ENCODE measurements around the gene THSD4.

THSD4 gene

DNA sequence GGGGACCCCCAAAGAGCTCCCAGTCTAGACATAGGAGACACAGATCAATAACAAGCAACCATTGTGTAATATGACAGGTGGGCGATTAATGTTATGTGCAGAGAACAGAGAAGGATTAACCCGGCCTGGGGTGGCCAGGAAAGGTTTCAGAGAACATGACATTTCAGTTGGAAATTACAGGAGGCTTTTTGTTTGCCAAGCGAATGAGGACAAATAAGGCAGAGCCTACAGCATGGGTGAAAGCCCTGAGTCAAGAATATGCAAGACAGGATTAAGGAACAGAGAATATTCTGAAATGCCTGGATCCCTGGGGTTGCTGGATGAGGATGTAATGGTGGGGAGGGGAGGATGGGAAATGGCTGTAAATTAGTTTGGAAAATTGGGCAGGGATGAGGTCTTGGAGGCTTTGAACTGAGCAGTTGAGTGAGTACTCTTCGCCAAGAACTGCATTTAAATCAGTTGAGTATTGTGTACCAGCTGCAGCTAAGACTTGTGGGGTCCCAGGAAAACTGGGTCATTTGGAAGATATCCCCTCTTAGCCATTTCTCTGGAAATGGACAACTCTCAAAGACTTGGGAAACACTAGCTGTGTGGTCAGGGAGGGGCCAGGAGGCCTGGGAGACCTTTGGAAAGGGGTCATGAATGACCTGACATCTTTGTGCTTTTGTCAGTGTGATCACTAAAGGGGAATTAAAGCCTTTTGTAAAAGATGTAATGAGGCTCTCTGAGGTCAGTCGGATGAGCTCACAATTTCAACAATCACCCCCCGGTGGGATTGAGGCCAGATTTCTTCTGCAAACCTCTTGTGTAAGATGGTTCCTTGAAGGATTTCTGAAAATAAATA is 496.5 kb downstream of the THSD4 start:
- Histone ChIP-seq H3K4me2 (ENCODE audit: low read length) (no peak overlapping the region), H3K4me1 (ENCODE audit: control insufficient read depth, low read length) (no peaks in the 10 kb centered on the region), H3K4me3 (ENCODE audit: low read length) (no peak overlapping the region), H3K9me2 (replicated peaks; ENCODE audit: control insufficient read depth, low read length) (no peaks in the 10 kb centered on the region), H3K27ac (ENCODE audit: low read depth, low read length) (no peak overlapping the region), H3K36me3 (ENCODE audit: control insufficient read depth, low read length) (no peaks in the 10 kb centered on the region), H3K79me2 (ENCODE audit: control insufficient read depth, low read length) (no peaks in the 10 kb centered on the region), H4K20me1 (ENCODE audit: control insufficient read depth, insufficient read depth, low read depth, low read length) (no peaks in the 10 kb centered on the region), H3K9me3 (ENCODE audit: control insufficient read depth, insufficient read depth, low read length) (no peaks in the 10 kb centered on the region), H3F3A (ENCODE audit: control insufficient read depth, insufficient read depth) (no peaks in the 10 kb centered on the region), H3K27me3 (ENCODE audit: control insufficient read depth, low read length) (peaks cover 10% of the 10 kb centered on the region)
- no peak for TF ChIP-seq EZH2phosphoT487 (IDR thresholded peaks at IDR 0.05; ENCODE audit: borderline replicate concordance, low read length)
- TF ChIP-seq, protein P1, sequence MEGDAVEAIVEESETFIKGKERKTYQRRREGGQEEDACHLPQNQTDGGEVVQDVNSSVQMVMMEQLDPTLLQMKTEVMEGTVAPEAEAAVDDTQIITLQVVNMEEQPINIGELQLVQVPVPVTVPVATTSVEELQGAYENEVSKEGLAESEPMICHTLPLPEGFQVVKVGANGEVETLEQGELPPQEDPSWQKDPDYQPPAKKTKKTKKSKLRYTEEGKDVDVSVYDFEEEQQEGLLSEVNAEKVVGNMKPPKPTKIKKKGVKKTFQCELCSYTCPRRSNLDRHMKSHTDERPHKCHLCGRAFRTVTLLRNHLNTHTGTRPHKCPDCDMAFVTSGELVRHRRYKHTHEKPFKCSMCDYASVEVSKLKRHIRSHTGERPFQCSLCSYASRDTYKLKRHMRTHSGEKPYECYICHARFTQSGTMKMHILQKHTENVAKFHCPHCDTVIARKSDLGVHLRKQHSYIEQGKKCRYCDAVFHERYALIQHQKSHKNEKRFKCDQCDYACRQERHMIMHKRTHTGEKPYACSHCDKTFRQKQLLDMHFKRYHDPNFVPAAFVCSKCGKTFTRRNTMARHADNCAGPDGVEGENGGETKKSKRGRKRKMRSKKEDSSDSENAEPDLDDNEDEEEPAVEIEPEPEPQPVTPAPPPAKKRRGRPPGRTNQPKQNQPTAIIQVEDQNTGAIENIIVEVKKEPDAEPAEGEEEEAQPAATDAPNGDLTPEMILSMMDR (IDR thresholded peaks at IDR 0.05; ENCODE audit: low read depth, low read length, poor library complexity, severe bottlenecking) = no peak

DNA sequence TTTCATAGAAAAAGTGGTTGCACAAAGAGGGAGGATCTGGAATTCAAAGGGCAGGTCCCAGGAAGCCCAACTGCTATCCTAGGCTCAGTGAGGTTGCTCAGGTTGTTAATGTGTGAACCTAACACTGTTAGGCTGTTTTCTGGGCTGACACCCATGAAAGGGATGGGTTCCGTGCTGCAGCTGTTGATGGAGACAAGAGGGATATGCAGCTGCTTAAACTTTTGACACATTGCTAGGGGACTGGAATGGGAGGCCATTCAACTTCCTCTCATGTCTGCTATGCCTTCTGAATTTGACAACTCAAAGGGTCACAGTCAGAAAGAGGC is 497.1 kb downstream of the THSD4 start:
- TF ChIP-seq EZH2phosphoT487 (IDR thresholded peaks at IDR 0.05; ENCODE audit: borderline replicate concordance, low read length) = no peak
- TF ChIP-seq, protein P1 (IDR thresholded peaks at IDR 0.05; ENCODE audit: low read depth, low read length, poor library complexity, severe bottlenecking) = no peak
- no peaks in the 10 kb centered on the region for H3F3A ChIP-seq (ENCODE audit: control insufficient read depth, insufficient read depth)
- no peaks in the 10 kb centered on the region for H3K36me3 ChIP-seq (ENCODE audit: control insufficient read depth, low read length)
- H4K20me1 ChIP-seq (ENCODE audit: control insufficient read depth, insufficient read depth, low read depth, low read length) = no peaks in the 10 kb centered on the region
- H3K9me2 ChIP-seq (replicated peaks; ENCODE audit: control insufficient read depth, low read length) = no peaks in the 10 kb centered on the region
- H3K27me3 ChIP-seq (ENCODE audit: control insufficient read depth, low read length) = peaks cover 10% of the 10 kb centered on the region
- no peak overlapping the region for H3K27ac ChIP-seq (ENCODE audit: low read depth, low read length)
- H3K4me1 ChIP-seq (ENCODE audit: control insufficient read depth, low read length) = no peaks in the 10 kb centered on the region
- H3K79me2 ChIP-seq (ENCODE audit: control insufficient read depth, low read length) = no peaks in the 10 kb centered on the region
- no peak overlapping the region for H3K4me2 ChIP-seq (ENCODE audit: low read length)
- no peak overlapping the region for H3K4me3 ChIP-seq (ENCODE audit: low read length)
- no peaks in the 10 kb centered on the region for H3K9me3 ChIP-seq (ENCODE audit: control insufficient read depth, insufficient read depth, low read length)

DNA sequence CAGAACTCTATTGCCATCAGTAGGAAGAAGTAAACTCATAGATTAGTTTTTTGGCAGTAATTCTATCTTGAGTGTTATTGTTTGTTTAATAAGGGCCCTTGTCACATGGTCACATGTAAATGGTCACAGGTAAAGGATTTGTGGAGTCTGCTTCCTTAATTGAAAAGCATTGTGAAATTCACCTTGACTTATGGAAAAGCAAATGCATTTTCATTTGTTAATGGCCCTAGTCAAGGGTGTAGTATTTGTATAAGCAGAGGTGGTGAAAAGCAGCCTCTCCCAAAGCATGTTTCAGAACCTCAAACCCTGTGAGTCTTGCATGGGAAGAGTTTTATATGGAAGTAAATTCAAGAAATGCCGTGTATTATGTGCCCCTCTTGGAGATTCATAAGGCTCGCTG is 497.6 kb downstream of the THSD4 start:
- Histone ChIP-seq H3K36me3 (ENCODE audit: control insufficient read depth, low read length) (no peaks in the 10 kb centered on the region), H3K4me1 (ENCODE audit: control insufficient read depth, low read length) (no peaks in the 10 kb centered on the region), H3K9me3 (ENCODE audit: control insufficient read depth, insufficient read depth, low read length) (no peaks in the 10 kb centered on the region), H3K27ac (ENCODE audit: low read depth, low read length) (no peak overlapping the region), H3K9me2 (replicated peaks; ENCODE audit: control insufficient read depth, low read length) (no peaks in the 10 kb centered on the region), H3K4me3 (ENCODE audit: low read length) (no peak overlapping the region), H3K27me3 (ENCODE audit: control insufficient read depth, low read length) (peaks cover 10% of the 10 kb centered on the region), H3K4me2 (ENCODE audit: low read length) (no peak overlapping the region), H4K20me1 (ENCODE audit: control insufficient read depth, insufficient read depth, low read depth, low read length) (no peaks in the 10 kb centered on the region), H3F3A (ENCODE audit: control insufficient read depth, insufficient read depth) (no peaks in the 10 kb centered on the region), H3K79me2 (ENCODE audit: control insufficient read depth, low read length) (no peaks in the 10 kb centered on the region)
- TF ChIP-seq, protein P1 (IDR thresholded peaks at IDR 0.05; ENCODE audit: low read depth, low read length, poor library complexity, severe bottlenecking) = no peak
- no peak for TF ChIP-seq EZH2phosphoT487 (IDR thresholded peaks at IDR 0.05; ENCODE audit: borderline replicate concordance, low read length)
